Keratinocyte (primary cell): ENCODE data around the gene TECPR1. TPM values are rescaled to one million over a fixed set of nuclear protein-coding genes. Genes with fewer than 3 reads are reported as not detected.

Source experiments
- DNase-seq: peaks from one replicate; pipeline ENCODE4 v3.0.0-alpha.2; 2011; ENCODE audit warnings: low read depth, missing footprints, low spot score
- FAIRE-seq: peaks from 2 replicates; lab custom pipeline; 2011; peaks lifted over from hg19 to GRCh38; lab: Jason Lieb, UNC
- H2AFZ ChIP-seq: 2 replicates; pipeline ENCODE4 v1.6.0; 2012; ENCODE audit warnings: low read length, control low read depth, inconsistent platforms; ENCODE audit not compliant: control insufficient read depth
- H3K27ac ChIP-seq: 2 replicates; pipeline ENCODE4 v1.5.1; 2011; ENCODE audit warnings: low read length; ENCODE audit not compliant: control insufficient read depth, insufficient read depth
- H3K27me3 ChIP-seq: 3 replicates; pipeline ENCODE4 v1.6.0; 2011; ENCODE audit warnings: low read length; ENCODE audit not compliant: control insufficient read depth, insufficient read depth; ENCODE audit errors: extremely low read depth
- H3K36me3 ChIP-seq, 2 experiments: 2 replicates in 1 of 2; 3 replicates in 1 of 2; pipeline ENCODE4 v1.5.1; 2011; ENCODE audit warnings: low read length in 2 of 2, mild to moderate bottlenecking in 1 of 2; ENCODE audit not compliant: control insufficient read depth in 2 of 2, insufficient read depth in 2 of 2; ENCODE audit errors: extremely low read depth in 1 of 2
- H3K4me1 ChIP-seq: 3 replicates; pipeline ENCODE4 v1.5.1; 2011; ENCODE audit warnings: low read length; ENCODE audit not compliant: control insufficient read depth, insufficient read depth; ENCODE audit errors: extremely low read depth
- H3K4me2 ChIP-seq: 3 replicates; pipeline ENCODE4 v1.6.0; 2011; ENCODE audit warnings: low read depth, low read length; ENCODE audit not compliant: control insufficient read depth, insufficient read depth; ENCODE audit errors: extremely low read depth
- H3K4me3 ChIP-seq, 3 experiments: fragments of 200-600 bp in 1 of 3; sonication (generic) in 1 of 3; 2 replicates in 2 of 3; 3 replicates in 1 of 3; pipeline ENCODE4 v1.5.1; 2011 to 2016; ENCODE audit warnings: low read length in 3 of 3, mild to moderate bottlenecking in 3 of 3, control low read depth in 2 of 3, inconsistent platforms in 1 of 3, low read depth in 1 of 3, mixed read lengths in 1 of 3, mixed run types in 1 of 3, moderate library complexity in 1 of 3; ENCODE audit not compliant: control insufficient read depth in 2 of 3, insufficient read depth in 2 of 3; ENCODE audit errors: extremely low read depth in 1 of 3
- H3K79me2 ChIP-seq: 2 replicates; pipeline ENCODE4 v1.6.0; 2012; ENCODE audit warnings: low read length; ENCODE audit not compliant: control insufficient read depth, insufficient read depth
- H3K9ac ChIP-seq: 3 replicates; pipeline ENCODE4 v1.6.0; 2011; ENCODE audit warnings: low read length; ENCODE audit not compliant: control insufficient read depth, insufficient read depth; ENCODE audit errors: extremely low read depth
- H3K9me1 ChIP-seq: 3 replicates; pipeline ENCODE4 v1.6.0; 2011; ENCODE audit warnings: low read length; ENCODE audit not compliant: control insufficient read depth, insufficient read depth; ENCODE audit errors: extremely low read depth
- H3K9me3 ChIP-seq: 2 replicates; pipeline ENCODE4 v1.5.1; 2012; ENCODE audit warnings: low read depth, low read length; ENCODE audit not compliant: control insufficient read depth
- H4K20me1 ChIP-seq: 3 replicates; pipeline ENCODE4 v1.6.0; 2011; ENCODE audit warnings: low read length; ENCODE audit not compliant: control insufficient read depth, insufficient read depth; ENCODE audit errors: extremely low read depth
- EZH2 ChIP-seq: IDR thresholded peaks from one replicate; pipeline ENCODE4 v1.6.1; 2012; ENCODE audit warnings: inconsistent platforms, mild to moderate bottlenecking, low read length, moderate library complexity
- dilution Hi-C: fragments of 300-500 bp; cut with MboI; formaldehyde crosslinking; loops from one replicate; pipeline ENCODE4 v1.7.0; 2020; ENCODE audit warnings: low sequenced_read_pairs; ENCODE audit not compliant: extremely low pct_ligation_motif_present
- polyA plus RNA-seq, 5 experiments: library from polyadenylated mRNA; depleted of rRNA in 3 of 5; stranded (reverse) in 3 of 5; stranded (forward) in 1 of 5; unstranded in 1 of 5; fragments of >200 nt; gene quantifications; 1 replicate in 1 of 5; 2 replicates in 3 of 5; 3 replicates in 1 of 5; pipeline versions ENCODE4 v1.2.1 to v1.2.3, GENCODE V29; 2011 to 2012; ENCODE audit warnings: missing spikeins in 2 of 5, low read depth in 1 of 5, low replicate concordance in 1 of 5
- TF ChIP-seq, protein P1 (sequence below), 3 experiments: IDR thresholded peaks in 1 of 3; conservative IDR thresholded peaks in 1 of 3; optimal IDR thresholded peaks in 1 of 3; 2 replicates in 2 of 3; 3 replicates in 1 of 3; pipeline versions ENCODE3 to v1.5.1; 2011; ENCODE audit warnings: low read length in 3 of 3, mild to moderate bottlenecking in 3 of 3, moderate library complexity in 2 of 3, control low read depth in 1 of 3, inconsistent platforms in 1 of 3; ENCODE audit not compliant: insufficient read depth in 2 of 3; ENCODE audit errors: extremely low read depth in 1 of 3

TECPR1 gene
- polyA plus RNA-seq, 1 donor (not counting 4 experiments of a cell fraction or from before 2014, with no cell fraction given), result 2.4 TPM

DNA sequence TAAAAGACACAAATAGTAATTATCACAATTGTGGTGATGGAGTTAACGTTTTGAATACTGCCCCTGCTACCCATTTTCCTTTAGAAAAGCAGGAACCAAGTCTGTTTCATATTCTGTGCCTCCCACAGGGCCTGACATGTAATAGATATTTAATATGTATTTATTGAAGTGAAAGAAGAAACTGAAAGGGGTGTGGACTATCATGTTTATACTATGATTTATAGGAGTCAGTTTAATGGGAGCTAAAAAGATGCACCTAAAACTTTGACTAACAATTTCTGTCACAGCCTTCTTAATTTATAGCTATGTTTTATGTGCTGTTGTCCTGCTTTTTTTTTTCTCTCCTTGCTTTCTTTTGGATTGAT lies 64.9 kb downstream of the TECPR1 start:
- H3K27ac ChIP-seq, result no peak overlapping the region
- H3K36me3 ChIP-seq, result peaks cover 0 to 10% of the 10 kb centered on the region in 2 experiments
- H3K9ac ChIP-seq, result no peak overlapping the region
- H3K4me2 ChIP-seq, result no peak overlapping the region
- no peaks in the 10 kb centered on the region for H3K9me3 ChIP-seq
- no peak overlapping the region for H3K4me3 ChIP-seq
- dilution Hi-C loops, result no loop called here
- FAIRE-seq (no peak), DNase-seq (no peak)
- H3K4me1 ChIP-seq, result peaks cover 3% of the 10 kb centered on the region
- H4K20me1 ChIP-seq, result no peaks in the 10 kb centered on the region
- H3K9me1 ChIP-seq, result no peaks in the 10 kb centered on the region
- no peaks in the 10 kb centered on the region for H3K79me2 ChIP-seq
- no peak overlapping the region for H2AFZ ChIP-seq
- no peak for TF ChIP-seq EZH2
- TF ChIP-seq, protein P1, sequence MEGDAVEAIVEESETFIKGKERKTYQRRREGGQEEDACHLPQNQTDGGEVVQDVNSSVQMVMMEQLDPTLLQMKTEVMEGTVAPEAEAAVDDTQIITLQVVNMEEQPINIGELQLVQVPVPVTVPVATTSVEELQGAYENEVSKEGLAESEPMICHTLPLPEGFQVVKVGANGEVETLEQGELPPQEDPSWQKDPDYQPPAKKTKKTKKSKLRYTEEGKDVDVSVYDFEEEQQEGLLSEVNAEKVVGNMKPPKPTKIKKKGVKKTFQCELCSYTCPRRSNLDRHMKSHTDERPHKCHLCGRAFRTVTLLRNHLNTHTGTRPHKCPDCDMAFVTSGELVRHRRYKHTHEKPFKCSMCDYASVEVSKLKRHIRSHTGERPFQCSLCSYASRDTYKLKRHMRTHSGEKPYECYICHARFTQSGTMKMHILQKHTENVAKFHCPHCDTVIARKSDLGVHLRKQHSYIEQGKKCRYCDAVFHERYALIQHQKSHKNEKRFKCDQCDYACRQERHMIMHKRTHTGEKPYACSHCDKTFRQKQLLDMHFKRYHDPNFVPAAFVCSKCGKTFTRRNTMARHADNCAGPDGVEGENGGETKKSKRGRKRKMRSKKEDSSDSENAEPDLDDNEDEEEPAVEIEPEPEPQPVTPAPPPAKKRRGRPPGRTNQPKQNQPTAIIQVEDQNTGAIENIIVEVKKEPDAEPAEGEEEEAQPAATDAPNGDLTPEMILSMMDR (optimal IDR thresholded peaks at IDR 0.05 in 1 of 3, IDR thresholded peaks at IDR 0.05 in 1 of 3, conservative IDR thresholded peaks at IDR 0.05 in 1 of 3; ENCODE audit: extremely low read depth in 1 of 3, insufficient read depth in 2 of 3, low read length in 3 of 3), result no peak
- no peaks in the 10 kb centered on the region for H3K27me3 ChIP-seq

DNA sequence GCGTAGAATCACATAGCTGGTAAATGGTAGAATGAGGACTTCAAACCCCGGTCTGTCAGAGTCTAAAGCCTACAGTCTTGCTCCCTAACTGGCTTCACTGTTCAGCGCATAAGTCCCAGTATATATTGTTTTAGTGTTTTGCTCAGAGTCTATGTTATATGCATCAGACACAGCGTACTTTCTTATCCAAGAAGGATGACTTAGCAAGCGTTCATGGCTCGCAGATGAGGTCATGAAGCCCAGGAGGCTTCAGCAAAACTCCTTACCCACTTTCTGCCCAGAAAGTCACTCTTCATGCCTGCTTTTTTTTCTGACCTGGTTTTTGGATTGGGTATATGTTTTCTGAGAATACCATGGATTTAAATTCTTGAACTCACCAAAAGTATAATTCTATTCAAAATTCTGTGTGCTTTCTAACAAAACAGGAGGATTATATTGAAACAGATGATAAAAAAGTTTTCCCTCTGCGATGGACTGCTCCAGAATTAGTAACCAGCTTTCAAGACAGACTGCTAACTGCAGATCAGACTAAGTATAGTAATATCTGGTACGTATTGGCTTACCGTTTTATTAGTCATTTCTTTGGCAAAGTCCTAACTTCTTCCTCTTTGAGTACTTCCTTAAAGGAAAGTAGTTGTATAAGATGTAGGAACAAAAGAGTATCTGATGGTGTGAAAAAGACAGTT lies 65.4 kb downstream of the TECPR1 start:
- no peak overlapping the region for H3K4me2 ChIP-seq
- H3K9me3 ChIP-seq, result no peaks in the 10 kb centered on the region
- peak overlapping the region; percentile 13 for H3K27ac ChIP-seq
- H2AFZ ChIP-seq, result no peak overlapping the region
- no peaks in the 10 kb centered on the region for H3K79me2 ChIP-seq
- H3K36me3 ChIP-seq, result peaks cover 0 to 10% of the 10 kb centered on the region in 2 experiments
- no peak overlapping the region for H3K4me3 ChIP-seq
- H4K20me1 ChIP-seq, result no peaks in the 10 kb centered on the region
- no peaks in the 10 kb centered on the region for H3K27me3 ChIP-seq
- DNase-seq (no peak), FAIRE-seq (no peak)
- peaks cover 3% of the 10 kb centered on the region for H3K4me1 ChIP-seq
- dilution Hi-C loops, result no loop called here
- no peak overlapping the region for H3K9ac ChIP-seq
- no peak for TF ChIP-seq EZH2
- TF ChIP-seq, protein P1 (optimal IDR thresholded peaks at IDR 0.05 in 1 of 3, IDR thresholded peaks at IDR 0.05 in 1 of 3, conservative IDR thresholded peaks at IDR 0.05 in 1 of 3; ENCODE audit: extremely low read depth in 1 of 3, insufficient read depth in 2 of 3, low read length in 3 of 3), result no peak
- H3K9me1 ChIP-seq, result no peaks in the 10 kb centered on the region
